ENCODE measurements around the gene CETN2.
"Not testable (repeated sequence)": the region's sequence is repeated elsewhere in the genome, so short reads cannot be mapped to it uniquely, and the experiment has no call there.

CETN2 gene

DNA sequence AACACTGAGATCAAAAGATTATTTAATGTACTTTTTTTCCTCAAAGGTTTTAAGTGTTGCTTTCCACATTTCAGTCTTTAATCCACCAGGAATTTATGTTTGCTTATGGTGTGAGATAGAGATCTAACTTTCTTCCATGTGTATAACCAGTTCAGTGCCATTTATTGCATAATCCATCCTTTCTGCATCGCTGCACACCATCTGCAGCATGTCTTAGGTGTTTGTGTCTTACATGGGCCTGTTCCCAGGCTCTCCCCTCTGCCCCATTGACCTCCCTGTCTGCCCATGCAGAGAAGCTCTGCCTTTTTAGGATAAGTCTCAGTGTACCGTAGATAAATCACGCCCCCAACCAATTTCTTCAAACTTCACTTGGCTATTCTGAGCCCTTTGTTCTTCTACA is 30.6 kb upstream of the CETN2 start:
- peaks cover 5% of the 10 kb centered on the region for H3K36me3 ChIP-seq (ENCODE audit: insufficient read depth, low read length)
- no peak overlapping the region for H3K9ac ChIP-seq (ENCODE audit: low read length)
- no peaks in the 10 kb centered on the region for H3K4me1 ChIP-seq (ENCODE audit: insufficient read depth, low read length)
- no peaks in the 10 kb centered on the region for H3K27me3 ChIP-seq (ENCODE audit: control insufficient read depth in 1 of 2, insufficient read depth in 2 of 2, low read length in 2 of 2)
- H3K27ac ChIP-seq (ENCODE audit: low read depth, low read length) = no peak overlapping the region
- no peak overlapping the region for H3K4me3 ChIP-seq (ENCODE audit: low read depth in 1 of 2, low read length in 2 of 2)
- H3K9me3 ChIP-seq (ENCODE audit: low read length) = no peaks in the 10 kb centered on the region

DNA sequence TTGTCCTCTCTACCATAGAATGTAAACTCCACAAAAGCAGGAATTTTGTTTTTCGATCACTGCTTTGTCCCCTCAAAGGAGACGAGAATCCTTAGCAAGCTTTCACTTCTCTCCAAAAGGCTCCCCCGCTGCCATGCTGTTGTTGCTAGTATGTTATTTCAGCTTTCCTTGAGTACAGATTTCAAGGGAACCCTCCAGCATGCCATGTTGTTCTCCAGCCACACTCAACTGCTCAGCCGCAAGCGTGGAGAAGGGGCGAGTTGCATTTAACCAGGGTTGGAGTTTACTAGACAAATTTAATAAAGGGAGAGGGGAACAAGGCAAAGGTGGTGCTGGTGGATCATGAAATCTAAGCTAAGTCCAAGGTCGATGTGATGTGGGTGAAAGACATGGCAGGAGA is 23.4 kb upstream of the CETN2 start:
- no peak overlapping the region for H3K9ac ChIP-seq (ENCODE audit: low read length)
- H3K36me3 ChIP-seq (ENCODE audit: insufficient read depth, low read length) = no peaks in the 10 kb centered on the region
- no peaks in the 10 kb centered on the region for H3K27me3 ChIP-seq (ENCODE audit: control insufficient read depth in 1 of 2, insufficient read depth in 2 of 2, low read length in 2 of 2)
- no peaks in the 10 kb centered on the region for H3K4me1 ChIP-seq (ENCODE audit: insufficient read depth, low read length)
- H3K4me3 ChIP-seq (ENCODE audit: low read depth in 1 of 2, low read length in 2 of 2) = no peak overlapping the region
- H3K27ac ChIP-seq (ENCODE audit: low read depth, low read length) = no peak overlapping the region
- H3K9me3 ChIP-seq (ENCODE audit: low read length) = no peaks in the 10 kb centered on the region

DNA sequence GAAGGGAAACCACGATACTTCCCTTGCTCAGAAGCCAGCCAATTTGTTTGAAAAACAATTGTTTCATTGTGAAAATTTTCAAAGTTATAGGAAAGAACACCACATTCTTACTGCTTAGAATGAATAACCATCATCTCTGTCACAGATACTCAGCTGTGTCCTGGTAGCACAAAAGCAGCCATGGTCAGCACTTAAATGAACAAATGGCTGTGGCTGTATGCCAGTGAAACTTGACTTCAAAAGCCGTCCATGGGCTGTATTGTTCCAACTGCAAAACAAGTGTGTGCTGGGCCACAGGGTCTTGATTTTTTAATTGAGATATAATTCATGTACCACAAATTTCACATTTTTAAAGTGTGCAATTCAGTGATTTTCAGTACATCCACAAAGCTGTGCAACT is 19.9 kb upstream of the CETN2 start:
- no peaks in the 10 kb centered on the region for H3K9me3 ChIP-seq (ENCODE audit: low read length)
- no peak overlapping the region for H3K27ac ChIP-seq (ENCODE audit: low read depth, low read length)
- no peak overlapping the region for H3K4me3 ChIP-seq (ENCODE audit: low read depth in 1 of 2, low read length in 2 of 2)
- peaks cover 4% of the 10 kb centered on the region for H3K36me3 ChIP-seq (ENCODE audit: insufficient read depth, low read length)
- no peaks in the 10 kb centered on the region for H3K4me1 ChIP-seq (ENCODE audit: insufficient read depth, low read length)
- no peaks in the 10 kb centered on the region for H3K27me3 ChIP-seq (ENCODE audit: control insufficient read depth in 1 of 2, insufficient read depth in 2 of 2, low read length in 2 of 2)
- no peak overlapping the region for H3K9ac ChIP-seq (ENCODE audit: low read length)

DNA sequence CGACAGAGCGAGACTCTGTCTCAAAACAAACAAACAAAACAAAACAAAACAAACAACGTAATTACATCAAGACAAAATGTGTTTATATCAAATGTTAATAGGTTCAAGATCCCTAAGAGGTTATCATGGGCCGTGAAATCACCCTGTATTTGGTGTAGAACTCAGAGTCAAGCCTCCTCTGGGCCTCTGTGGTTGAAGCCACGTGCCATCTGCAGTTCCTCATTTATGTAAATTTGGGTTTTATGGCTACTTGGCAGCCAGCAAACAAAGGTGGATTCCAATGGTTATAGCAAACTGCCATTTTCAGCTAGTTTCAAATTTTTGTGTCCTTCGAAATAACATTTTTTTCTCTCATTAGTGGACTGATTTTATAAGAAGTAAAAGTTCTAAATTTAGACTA is 16.7 kb upstream of the CETN2 start:
- H3K9me3 ChIP-seq (ENCODE audit: low read length) = no peaks in the 10 kb centered on the region
- no peaks in the 10 kb centered on the region for H3K4me1 ChIP-seq (ENCODE audit: insufficient read depth, low read length)
- H3K27ac ChIP-seq (ENCODE audit: low read depth, low read length) = no peak overlapping the region
- H3K27me3 ChIP-seq (ENCODE audit: control insufficient read depth in 1 of 2, insufficient read depth in 2 of 2, low read length in 2 of 2) = no peaks in the 10 kb centered on the region
- no peak overlapping the region for H3K4me3 ChIP-seq (ENCODE audit: low read depth in 1 of 2, low read length in 2 of 2)
- no peak overlapping the region for H3K9ac ChIP-seq (ENCODE audit: low read length)
- peaks cover 4% of the 10 kb centered on the region for H3K36me3 ChIP-seq (ENCODE audit: insufficient read depth, low read length)

DNA sequence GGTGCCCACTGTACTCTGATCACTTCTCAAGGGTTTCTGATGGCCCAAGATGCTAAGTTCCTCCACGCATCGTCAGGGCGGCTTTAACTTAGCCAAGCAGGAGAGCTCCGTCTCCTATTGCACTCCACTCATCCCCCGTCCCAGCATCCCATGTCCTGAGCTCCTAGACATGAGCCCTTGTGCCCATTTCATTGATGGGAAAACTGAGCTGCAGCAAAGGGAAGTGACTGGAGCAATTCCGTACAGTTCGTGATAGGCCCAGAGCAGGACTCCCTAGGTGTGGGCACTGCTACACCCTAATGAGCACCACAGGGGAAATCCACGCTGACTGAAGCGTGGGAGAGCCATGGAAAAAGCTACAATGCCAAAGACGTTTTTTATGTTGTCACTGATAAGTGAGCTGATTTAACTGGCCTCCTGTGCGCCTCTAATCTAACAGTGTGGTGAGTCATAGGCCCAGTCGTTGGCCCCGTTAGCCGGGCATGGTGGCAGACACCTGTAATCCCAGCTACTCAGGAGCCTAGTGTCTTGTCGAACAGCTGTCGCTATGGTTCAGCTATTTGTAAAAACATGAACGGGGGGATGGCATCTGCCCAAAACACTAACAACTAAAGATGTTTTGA is 15.2 kb upstream of the CETN2 start:
- no peaks in the 10 kb centered on the region for H3K4me1 ChIP-seq (ENCODE audit: insufficient read depth, low read length)
- H3K4me3 ChIP-seq (ENCODE audit: low read depth in 1 of 2, low read length in 2 of 2) = no peak overlapping the region
- no peak overlapping the region for H3K27ac ChIP-seq (ENCODE audit: low read depth, low read length)
- no peaks in the 10 kb centered on the region for H3K9me3 ChIP-seq (ENCODE audit: low read length)
- no peaks in the 10 kb centered on the region for H3K27me3 ChIP-seq (ENCODE audit: control insufficient read depth in 1 of 2, insufficient read depth in 2 of 2, low read length in 2 of 2)
- H3K9ac ChIP-seq (ENCODE audit: low read length) = no peak overlapping the region
- peaks cover 4% of the 10 kb centered on the region for H3K36me3 ChIP-seq (ENCODE audit: insufficient read depth, low read length)

DNA sequence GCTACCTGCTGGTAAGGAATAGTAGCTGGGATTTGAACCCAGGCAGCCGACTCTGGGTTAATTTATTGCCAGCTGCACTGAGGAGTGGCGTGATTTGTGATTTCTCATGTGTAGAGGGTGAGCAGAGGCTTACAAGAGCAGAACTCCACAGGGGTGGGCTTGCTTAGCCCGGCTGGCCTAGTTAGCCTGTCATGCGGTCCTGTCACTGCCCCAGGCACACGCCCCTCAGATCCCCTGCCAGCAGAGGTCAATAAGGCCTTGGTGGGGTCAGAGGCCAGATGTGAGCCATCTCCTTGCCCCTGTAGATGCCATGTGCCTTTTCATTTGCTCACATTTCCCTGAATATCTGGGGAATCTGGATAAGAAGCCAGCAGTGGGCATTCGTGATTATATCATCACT is 13.7 kb upstream of the CETN2 start:
- H3K27me3 ChIP-seq (ENCODE audit: control insufficient read depth in 1 of 2, insufficient read depth in 2 of 2, low read length in 2 of 2) = no peaks in the 10 kb centered on the region
- H3K4me1 ChIP-seq (ENCODE audit: insufficient read depth, low read length) = no peaks in the 10 kb centered on the region
- H3K4me3 ChIP-seq (ENCODE audit: low read depth in 1 of 2, low read length in 2 of 2) = no peak overlapping the region
- H3K27ac ChIP-seq (ENCODE audit: low read depth, low read length) = no peak overlapping the region
- peaks cover 4% of the 10 kb centered on the region for H3K36me3 ChIP-seq (ENCODE audit: insufficient read depth, low read length)
- H3K9me3 ChIP-seq (ENCODE audit: low read length) = no peaks in the 10 kb centered on the region
- H3K9ac ChIP-seq (ENCODE audit: low read length) = no peak overlapping the region

DNA sequence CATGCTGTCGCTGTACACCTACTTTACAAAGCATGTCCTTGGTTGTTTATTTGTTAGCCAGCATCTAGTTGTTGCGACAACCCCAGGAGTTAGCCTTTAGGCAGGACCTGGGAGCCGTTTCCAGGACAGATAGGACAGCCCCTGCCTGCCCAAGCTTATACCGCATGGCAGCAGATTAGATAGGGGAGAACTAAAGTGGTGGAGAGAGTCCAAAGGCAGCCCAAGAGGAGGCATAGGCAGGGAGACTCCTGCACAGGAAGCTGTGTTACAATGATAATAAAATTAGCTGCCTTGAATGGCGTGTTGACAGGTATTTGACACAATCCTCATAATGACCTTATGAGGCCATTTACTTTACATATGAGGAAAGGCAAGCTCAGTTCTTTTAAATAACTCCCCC is 13.3 kb upstream of the CETN2 start:
- H3K9me3 ChIP-seq (ENCODE audit: low read length) = no peaks in the 10 kb centered on the region
- H3K4me3 ChIP-seq (ENCODE audit: low read depth in 1 of 2, low read length in 2 of 2) = no peak overlapping the region
- no peaks in the 10 kb centered on the region for H3K27me3 ChIP-seq (ENCODE audit: control insufficient read depth in 1 of 2, insufficient read depth in 2 of 2, low read length in 2 of 2)
- no peak overlapping the region for H3K9ac ChIP-seq (ENCODE audit: low read length)
- H3K36me3 ChIP-seq (ENCODE audit: insufficient read depth, low read length) = peaks cover 4% of the 10 kb centered on the region
- no peaks in the 10 kb centered on the region for H3K4me1 ChIP-seq (ENCODE audit: insufficient read depth, low read length)
- no peak overlapping the region for H3K27ac ChIP-seq (ENCODE audit: low read depth, low read length)

DNA sequence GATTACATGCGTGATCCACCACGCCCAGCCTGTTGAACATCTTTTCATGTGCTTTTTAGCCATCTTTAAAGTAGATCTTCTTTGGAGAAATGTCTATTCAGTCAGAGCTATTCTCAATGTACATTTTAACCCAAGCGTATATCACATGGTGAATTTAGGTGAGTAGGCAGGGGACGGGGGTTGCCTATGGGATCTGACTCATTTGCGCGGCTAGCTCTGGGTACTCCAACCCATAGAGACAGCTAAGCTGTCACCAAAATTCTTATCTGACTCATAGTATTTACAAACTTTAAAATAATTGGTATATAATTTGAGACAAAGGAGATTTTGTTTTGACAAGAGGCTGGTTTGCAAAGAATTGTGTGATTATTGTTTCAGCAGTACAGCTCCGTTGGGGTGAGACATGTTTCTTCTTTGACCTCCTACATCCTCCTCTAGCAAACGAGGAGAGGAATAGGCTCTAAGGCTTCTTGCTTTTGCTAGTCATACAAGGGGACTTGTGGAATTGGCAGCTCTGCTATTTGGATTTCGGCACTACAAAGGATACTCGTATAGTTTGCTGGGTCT is 12.3 kb upstream of the CETN2 start:
- Histone ChIP-seq H3K27me3 (ENCODE audit: control insufficient read depth in 1 of 2, insufficient read depth in 2 of 2, low read length in 2 of 2) (no peaks in the 10 kb centered on the region), H3K9me3 (ENCODE audit: low read length) (no peaks in the 10 kb centered on the region), H3K4me3 (ENCODE audit: low read depth in 1 of 2, low read length in 2 of 2) (no peak overlapping the region), H3K4me1 (ENCODE audit: insufficient read depth, low read length) (no peaks in the 10 kb centered on the region), H3K36me3 (ENCODE audit: insufficient read depth, low read length) (peaks cover 4% of the 10 kb centered on the region), H3K9ac (ENCODE audit: low read length) (no peak overlapping the region), H3K27ac (ENCODE audit: low read depth, low read length) (no peak overlapping the region)

DNA sequence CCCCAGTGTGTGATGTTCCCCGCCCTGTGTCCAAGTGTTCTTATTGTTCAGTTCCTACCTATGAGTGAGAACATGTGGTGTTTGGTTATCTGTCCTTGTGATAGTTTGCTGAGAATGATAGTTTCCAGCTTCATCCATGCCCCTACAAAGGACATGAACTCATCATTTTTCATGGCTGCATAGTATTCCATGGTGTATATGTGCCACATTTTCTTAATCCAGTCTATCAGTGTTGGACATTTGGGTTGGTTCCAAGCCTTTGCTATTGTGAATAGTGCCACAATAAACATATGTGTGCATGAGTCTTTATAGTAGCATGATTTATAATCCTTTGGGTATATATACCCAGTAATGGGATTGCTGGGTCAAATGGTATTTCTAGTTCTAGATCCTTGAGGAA is 4.9 kb upstream of the CETN2 start:
- not testable (repeated sequence) for H3K27ac ChIP-seq (ENCODE audit: low read depth, low read length); H3K27me3 ChIP-seq (ENCODE audit: control insufficient read depth in 1 of 2, insufficient read depth in 2 of 2, low read length in 2 of 2); H3K36me3 ChIP-seq (ENCODE audit: insufficient read depth, low read length); H3K9me3 ChIP-seq (ENCODE audit: low read length); H3K4me3 ChIP-seq (ENCODE audit: low read depth in 1 of 2, low read length in 2 of 2); H3K9ac ChIP-seq (ENCODE audit: low read length); H3K4me1 ChIP-seq (ENCODE audit: insufficient read depth, low read length)

DNA sequence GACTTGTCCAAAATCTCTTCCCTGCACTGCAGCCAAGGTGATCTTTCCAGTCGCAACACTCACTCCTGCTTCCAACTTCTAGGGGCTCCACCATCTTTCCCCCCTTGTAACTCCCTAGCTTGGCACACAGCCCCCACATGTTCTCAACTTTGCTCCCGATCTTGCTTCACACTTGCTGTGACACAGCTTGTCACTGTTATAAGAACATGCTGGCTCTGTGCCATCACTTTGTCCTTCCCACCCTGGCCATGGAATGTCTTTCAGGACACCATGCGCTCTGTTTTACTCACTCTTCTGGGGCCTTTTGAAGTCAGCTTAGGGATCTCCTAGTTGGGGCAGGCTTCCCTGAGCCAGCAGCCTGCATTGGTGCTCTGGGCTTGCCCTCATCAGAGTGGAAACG is 2.8 kb upstream of the CETN2 start:
- H3K36me3 ChIP-seq (ENCODE audit: insufficient read depth, low read length) = peaks cover 5% of the 10 kb centered on the region
- no peak overlapping the region for H3K4me3 ChIP-seq (ENCODE audit: low read depth in 1 of 2, low read length in 2 of 2)
- no peaks in the 10 kb centered on the region for H3K9me3 ChIP-seq (ENCODE audit: low read length)
- no peaks in the 10 kb centered on the region for H3K4me1 ChIP-seq (ENCODE audit: insufficient read depth, low read length)
- H3K27me3 ChIP-seq (ENCODE audit: control insufficient read depth in 1 of 2, insufficient read depth in 2 of 2, low read length in 2 of 2) = no peaks in the 10 kb centered on the region
- no peak overlapping the region for H3K9ac ChIP-seq (ENCODE audit: low read length)
- H3K27ac ChIP-seq (ENCODE audit: low read depth, low read length) = no peak overlapping the region

DNA sequence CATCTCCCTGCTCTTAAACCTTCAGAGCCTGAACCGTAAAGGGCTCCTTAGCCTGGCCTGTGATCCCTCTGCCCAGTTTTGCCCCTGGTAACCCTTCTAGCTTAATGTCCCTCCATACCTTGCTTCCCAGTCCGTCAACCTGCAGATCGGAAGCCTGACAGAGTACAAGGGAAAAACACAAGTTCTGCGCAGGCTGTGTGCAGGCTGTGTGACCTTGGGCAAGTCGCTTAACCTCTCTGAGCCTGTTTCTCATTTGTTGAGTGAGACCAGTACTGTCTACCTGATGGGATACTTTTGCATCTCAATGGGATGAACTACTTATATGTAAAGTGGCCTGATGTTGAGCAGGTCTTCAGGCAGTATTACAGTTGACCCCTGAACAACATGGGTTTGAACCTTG is 2.0 kb upstream of the CETN2 start:
- Histone ChIP-seq H3K27ac (ENCODE audit: low read depth, low read length) (no peak overlapping the region), H3K9me3 (ENCODE audit: low read length) (no peaks in the 10 kb centered on the region)

DNA sequence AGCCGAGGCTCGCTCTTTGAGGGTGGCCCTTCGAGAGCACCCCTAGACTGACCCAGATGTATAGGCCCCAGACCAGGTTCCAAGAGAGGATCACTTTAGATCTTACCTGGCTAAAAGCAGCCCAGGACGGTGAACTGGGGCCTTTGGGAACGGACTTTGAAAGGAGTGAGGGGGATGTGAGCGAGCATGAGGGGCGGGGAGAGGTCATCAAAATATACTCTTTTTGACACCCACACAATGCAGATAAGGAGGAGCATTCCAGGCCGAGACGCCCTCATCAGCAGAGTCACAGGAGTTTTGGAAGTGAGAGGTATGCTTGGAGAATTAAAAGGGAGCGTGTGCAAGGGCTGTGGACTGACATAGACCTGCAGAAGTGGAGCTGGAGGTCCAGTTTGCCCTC is 834 bp upstream of the CETN2 start:
- H3K4me3 ChIP-seq (ENCODE audit: low read depth in 1 of 2, low read length in 2 of 2) = peak overlapping the region; percentile 63 to 67
- no peaks in the 10 kb centered on the region for H3K27me3 ChIP-seq (ENCODE audit: control insufficient read depth in 1 of 2, insufficient read depth in 2 of 2, low read length in 2 of 2)
- no peaks in the 10 kb centered on the region for H3K4me1 ChIP-seq (ENCODE audit: insufficient read depth, low read length)
- peak overlapping the region; percentile 38 for H3K27ac ChIP-seq (ENCODE audit: low read depth, low read length)
- no peaks in the 10 kb centered on the region for H3K9me3 ChIP-seq (ENCODE audit: low read length)
- peaks cover 5% of the 10 kb centered on the region for H3K36me3 ChIP-seq (ENCODE audit: insufficient read depth, low read length)
- H3K9ac ChIP-seq (ENCODE audit: low read length) = peak overlapping the region; percentile 68

More for the DNA sequence above, 2.0 kb upstream of the CETN2 start:
- H3K4me3 ChIP-seq (ENCODE audit: low read depth in 1 of 2, low read length in 2 of 2) = no peak overlapping the region
- H3K27me3 ChIP-seq (ENCODE audit: control insufficient read depth in 1 of 2, insufficient read depth in 2 of 2, low read length in 2 of 2) = no peaks in the 10 kb centered on the region
- H3K4me1 ChIP-seq (ENCODE audit: insufficient read depth, low read length) = no peaks in the 10 kb centered on the region
- peaks cover 5% of the 10 kb centered on the region for H3K36me3 ChIP-seq (ENCODE audit: insufficient read depth, low read length)
- no peak overlapping the region for H3K9ac ChIP-seq (ENCODE audit: low read length)
